Frontal cortex (tissue), 4 donors: Measurements from ENCODE around the gene TFPI. TPM values are rescaled to one million over a fixed set of nuclear protein-coding genes. Genes with fewer than 3 reads are reported as not detected.
"Not testable (repeated sequence)": the region's sequence is repeated elsewhere in the genome, so short reads cannot be mapped to it uniquely, and the experiment has no call there.

Experiments used
- DNase-seq, 2 donors: peaks; one replicate each; pipeline ENCODE4 v3.0.0; 2012; ENCODE audit warnings: low spot score in 2 of 2
- FAIRE-seq: peaks from 2 replicates; lab custom pipeline; 2012; peaks lifted over from hg19 to GRCh38; lab: Jason Lieb, UNC
- total RNA-seq: library from RNA; depleted of rRNA; stranded (reverse); fragments of >200 nt; gene quantifications from one replicate; pipeline ENCODE4 v1.2.3, GENCODE V29; 2014
- donor health status: control.
- donor health status: control.
- donor health status: control.

The TFPI gene
- total RNA-seq, 1 donor from 2014 or later, result 27.7 TPM

GRCh38 chr2:187529977-187530721 is 24.1 kb downstream of the TFPI start:
- FAIRE-seq (no peak), DNase-seq (no peak)

- FAIRE-seq, result no peak
- DNase-seq, result no peak
Observed at GRCh38 chr2:187529248-187529976, 24.8 kb downstream of the TFPI start.

GRCh38 chr2:187528042-187528441 is 26.2 kb downstream of the TFPI start:
- no peak for DNase-seq

GRCh38 chr2:187527262-187527661 is 27.0 kb downstream of the TFPI start:
- no peak for DNase-seq
- FAIRE-seq, result no peak

More at GRCh38 chr2:187528042-187528441, 26.2 kb downstream of the TFPI start:
- FAIRE-seq, result peak; percentile 40

GRCh38 chr2:187526792-187527191 is 27.4 kb downstream of the TFPI start:
- DNase-seq (no peak), FAIRE-seq (no peak)

GRCh38 chr2:187525163-187525900 is 28.9 kb downstream of the TFPI start:
- FAIRE-seq, result no peak

GRCh38 chr2:187523325-187523724 is 30.9 kb downstream of the TFPI start:
- DNase-seq (no peak), FAIRE-seq (no peak)

More at GRCh38 chr2:187525163-187525900, 28.9 kb downstream of the TFPI start:
- DNase-seq, result no peak

GRCh38 chr2:187520121-187520624 is 34.1 kb downstream of the TFPI start:
- no peak for DNase-seq
- FAIRE-seq, result no peak

GRCh38 chr2:187519419-187520120 is 34.7 kb downstream of the TFPI start:
- DNase-seq (no peak), FAIRE-seq (no peak)

GRCh38 chr2:187517750-187518361 is 36.4 kb downstream of the TFPI start:
- DNase-seq, FAIRE-seq: not testable (repeated sequence)

GRCh38 chr2:187516630-187517510 is 37.4 kb downstream of the TFPI start:
- not testable (repeated sequence) for DNase-seq, FAIRE-seq

GRCh38 chr2:187514930-187515329 is 39.3 kb downstream of the TFPI start:
- DNase-seq (no peak), FAIRE-seq (no peak)

GRCh38 chr2:187514235-187514829 is 39.9 kb downstream of the TFPI start:
- not testable (repeated sequence) for FAIRE-seq

GRCh38 chr2:187513460-187514234 is 40.6 kb downstream of the TFPI start:
- not testable (repeated sequence) for FAIRE-seq, DNase-seq

More at GRCh38 chr2:187514235-187514829, 39.9 kb downstream of the TFPI start:
- not testable (repeated sequence) for DNase-seq

GRCh38 chr2:187511356-187512315 is 42.6 kb downstream of the TFPI start:
- DNase-seq, result no peak
- no peak for FAIRE-seq
